Renal cortex interstitium (tissue), 11 donors: ENCODE results near the gene CTBP2. TPM values are rescaled to one million over a fixed set of nuclear protein-coding genes. Genes with fewer than 3 reads are reported as not detected.

Experiments
- DNase-seq, 11 donors: peaks; one replicate each; pipeline ENCODE4 v3.0.0-alpha.2; 2013; ENCODE audit warnings: low read depth in 9 of 11, low spot score in 4 of 11; ENCODE audit errors: extremely low read depth in 1 of 11
- polyA plus RNA-seq, 3 donors: library from polyadenylated mRNA; unstranded; fragments of 120-200 nt; gene quantifications; one replicate each; pipeline ENCODE4 v1.2.1, GENCODE V29; 2013; ENCODE audit not compliant: insufficient read length in 3 of 3

CTBP2 gene
- polyA plus RNA-seq, 3 donors, result 89.2 to 101 (median 93.0) TPM

- DNase-seq, result no peak
Observed at GRCh38 chr10:125043841-125044658, 116.3 kb downstream of the CTBP2 start.

GRCh38 chr10:125041856-125042506, 118.4 kb downstream of the CTBP2 start:
- no peak for DNase-seq

- DNase-seq, result no peak
Observed at GRCh38 chr10:125039354-125039769, 121.0 kb downstream of the CTBP2 start.

- DNase-seq, result no peak
Observed at GRCh38 chr10:125038637-125039036, 121.7 kb downstream of the CTBP2 start.

GRCh38 chr10:125037145-125037877, 123.1 kb downstream of the CTBP2 start:
- DNase-seq, result no peak

GRCh38 chr10:125035588-125036295, 124.6 kb downstream of the CTBP2 start:
- DNase-seq, result no peak

GRCh38 chr10:125035136-125035535, 125.2 kb downstream of the CTBP2 start:
- DNase-seq, result no peak

- no peak for DNase-seq
Observed at GRCh38 chr10:125034675-125035074, 125.7 kb downstream of the CTBP2 start.

GRCh38 chr10:125033146-125033924, 127.0 kb downstream of the CTBP2 start:
- DNase-seq, result no peak

GRCh38 chr10:125032474-125033020, 127.8 kb downstream of the CTBP2 start:
- no peak for DNase-seq

- no peak for DNase-seq
Observed at GRCh38 chr10:125030567-125031197, 129.7 kb downstream of the CTBP2 start.

- DNase-seq, result no peak
Observed at GRCh38 chr10:125029584-125030242, 130.7 kb downstream of the CTBP2 start.

GRCh38 chr10:125027871-125028869, 132.2 kb downstream of the CTBP2 start:
- DNase-seq, result no peak

- no peak for DNase-seq
Observed at GRCh38 chr10:125026974-125027735, 133.2 kb downstream of the CTBP2 start.
